ENCODE data around the gene SMYD1. TPM values are rescaled to one million over a fixed set of nuclear protein-coding genes. Genes with fewer than 3 reads are reported as not detected.

Gene SMYD1
- total RNA-seq, 1 donor from 2014 or later, result not detected

DNA sequence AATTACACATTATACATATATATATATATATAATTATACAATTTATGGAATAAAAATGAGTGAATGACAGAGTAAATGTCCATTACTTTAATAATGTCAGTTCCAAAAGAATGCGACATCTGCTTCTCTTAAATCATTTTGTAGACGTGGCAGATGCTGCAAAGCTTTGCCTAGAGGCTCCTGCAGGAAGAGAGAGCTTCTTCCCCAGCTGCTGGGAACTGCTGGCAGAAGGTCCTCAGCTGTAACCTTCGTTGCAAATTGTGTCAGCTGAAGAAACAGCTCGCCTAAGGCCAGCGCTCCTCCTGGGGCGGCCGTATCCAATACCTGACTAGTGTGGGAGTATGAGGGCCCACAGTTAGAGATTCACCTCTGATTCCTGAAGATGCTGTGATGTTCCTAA is 92.9 kb downstream of the SMYD1 start:
- Mint-ChIP-seq H3K27ac (ENCODE audit: unreplicated experiment) (no peak overlapping the region), H3K9me3 (no peaks in the 10 kb centered on the region)

DNA sequence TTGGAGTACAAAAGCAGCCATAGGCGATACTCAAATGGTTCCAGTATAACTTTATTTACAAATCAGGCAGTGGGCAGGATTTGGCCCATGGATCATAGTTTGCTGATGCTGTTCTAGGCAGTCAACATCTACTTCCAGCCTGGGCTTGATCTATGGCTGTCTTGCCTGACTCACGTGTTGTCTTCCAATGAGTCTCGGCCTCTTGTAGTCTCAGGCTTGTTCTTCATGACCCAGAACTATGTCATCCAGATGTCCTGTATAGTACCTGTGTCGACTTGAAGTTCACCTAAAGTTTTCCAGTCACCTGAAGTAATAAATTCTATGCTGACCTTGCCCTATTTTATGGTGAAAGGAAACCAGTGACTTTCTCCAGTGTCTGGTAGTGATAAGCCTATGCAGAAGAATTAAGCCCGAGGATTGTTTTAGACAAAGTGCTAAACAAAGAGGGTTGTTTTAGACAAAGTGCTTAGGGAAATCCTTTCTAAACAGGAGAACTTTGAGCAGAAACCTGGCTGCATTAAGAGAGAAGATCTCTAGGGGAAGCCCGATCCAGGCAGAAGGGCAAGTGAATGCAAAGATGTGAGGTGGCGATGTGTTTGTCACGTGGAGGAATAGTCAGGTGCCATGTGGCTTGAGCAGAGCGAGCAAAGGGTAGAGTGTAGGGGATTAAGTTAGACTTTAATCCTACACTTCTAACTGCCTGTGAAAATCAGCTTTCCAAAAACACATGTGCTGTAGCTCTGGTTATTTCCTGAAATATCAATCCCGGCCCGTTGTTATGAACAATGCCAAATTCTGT is 94.0 kb downstream of the SMYD1 start:
- H3K27ac Mint-ChIP-seq (ENCODE audit: unreplicated experiment), result no peak overlapping the region
- no peaks in the 10 kb centered on the region for H3K4me1 Mint-ChIP-seq
- H3K9me3 Mint-ChIP-seq, result no peaks in the 10 kb centered on the region
- no peak for DNase-seq (ENCODE audit: low read depth, low spot score)
- no peak overlapping the region for H3K4me3 Mint-ChIP-seq
- no peak for TF ChIP-seq CTCF (conservative IDR thresholded peaks at IDR 0.05)
- no peaks in the 10 kb centered on the region for H3K27me3 Mint-ChIP-seq (ENCODE audit: low read depth)
- no peaks in the 10 kb centered on the region for H3K36me3 Mint-ChIP-seq (ENCODE audit: low read depth)

More for the DNA sequence above, 92.9 kb downstream of the SMYD1 start:
- Mint-ChIP-seq H3K4me3 (no peak overlapping the region), H3K4me1 (no peaks in the 10 kb centered on the region), H3K36me3 (ENCODE audit: low read depth) (no peaks in the 10 kb centered on the region), H3K27me3 (ENCODE audit: low read depth) (no peaks in the 10 kb centered on the region)
- no peak for TF ChIP-seq CTCF (conservative IDR thresholded peaks at IDR 0.05)
- DNase-seq (ENCODE audit: low read depth, low spot score), result no peak

Small RNA genes within 50 kb of the gene (microRNA-seq; reads per million reads assigned to microRNA genes)
- not detected for gene MIR4780

Other genes with a start within 250 kb of the SMYD1 start
- gene RGPD2, start 242.0 kb upstream of the SMYD1 start, total RNA-seq, result 7.0 and 8.7 TPM in 2 replicates
- gene RNU2-63P, start 51.3 kb upstream of the SMYD1 start, total RNA-seq, result 24.6 and 25.1 TPM in 2 replicates
- gene KRCC1, start 12.0 kb upstream of the SMYD1 start, total RNA-seq, result 15.5 and 16.5 TPM in 2 replicates
- not detected in 2 replicates for gene FABP1, start 60.2 kb downstream of the SMYD1 start, total RNA-seq
- gene THNSL2, start 102.5 kb downstream of the SMYD1 start, total RNA-seq, result 2.8 and 4.5 TPM in 2 replicates

Data from neural crest cell (in vitro differentiated cells).